Measurements from ENCODE around the gene SLC25A39.

Gene SLC25A39

DNA sequence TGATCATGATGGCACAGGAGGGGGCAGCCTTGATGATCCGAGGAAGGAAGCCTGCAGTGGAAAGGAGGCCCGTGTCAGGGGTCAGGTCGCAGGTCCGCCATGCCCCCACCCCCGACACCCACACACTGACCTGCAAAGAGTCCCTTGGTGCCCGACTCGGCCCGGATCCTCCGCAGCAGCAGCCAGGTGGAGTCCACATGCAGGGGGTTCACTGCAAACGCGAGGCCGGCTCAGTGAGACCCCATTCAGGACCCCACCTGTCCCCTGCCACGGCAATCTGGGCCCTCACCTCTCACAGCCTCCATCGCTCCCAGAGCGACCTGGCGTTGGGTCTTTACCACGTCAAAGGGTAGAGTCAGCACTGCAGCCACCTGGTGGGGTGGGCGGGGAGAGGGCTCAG, 4.6 kb downstream of the SLC25A39 start:
- no peaks in the 10 kb centered on the region for H3K9me2 ChIP-seq (replicated peaks; ENCODE audit: low read depth, low read length)
- H2AFZ ChIP-seq (ENCODE audit: low read length): no peak overlapping the region
- H3F3A ChIP-seq (ENCODE audit: low read depth): no peaks in the 10 kb centered on the region
- peaks cover 8% of the 10 kb centered on the region for H3K4me1 ChIP-seq (ENCODE audit: insufficient read depth, low read length, poor library complexity, severe bottlenecking)
- no peaks in the 10 kb centered on the region for H4K20me1 ChIP-seq (ENCODE audit: insufficient read depth, low read length, poor library complexity, severe bottlenecking)
- no peak overlapping the region for H3K9ac ChIP-seq (ENCODE audit: low read depth, low read length, poor library complexity, severe bottlenecking)
- H3K27me3 ChIP-seq (ENCODE audit: insufficient read depth, low read length, poor library complexity, severe bottlenecking): no peaks in the 10 kb centered on the region
- no peak overlapping the region for H3K4me3 ChIP-seq (ENCODE audit: low read length, poor library complexity, severe bottlenecking)
- no peak overlapping the region for H3K4me2 ChIP-seq (ENCODE audit: low read depth, low read length, poor library complexity, severe bottlenecking)
- H3K36me3 ChIP-seq (ENCODE audit: insufficient read depth, low read length): peaks cover 9% of the 10 kb centered on the region; the same call in 1 of the 2 replicates
- TF ChIP-seq EZH2phosphoT487 (IDR thresholded peaks at IDR 0.05; ENCODE audit: borderline replicate concordance): no peak
- TF ChIP-seq, protein P1, sequence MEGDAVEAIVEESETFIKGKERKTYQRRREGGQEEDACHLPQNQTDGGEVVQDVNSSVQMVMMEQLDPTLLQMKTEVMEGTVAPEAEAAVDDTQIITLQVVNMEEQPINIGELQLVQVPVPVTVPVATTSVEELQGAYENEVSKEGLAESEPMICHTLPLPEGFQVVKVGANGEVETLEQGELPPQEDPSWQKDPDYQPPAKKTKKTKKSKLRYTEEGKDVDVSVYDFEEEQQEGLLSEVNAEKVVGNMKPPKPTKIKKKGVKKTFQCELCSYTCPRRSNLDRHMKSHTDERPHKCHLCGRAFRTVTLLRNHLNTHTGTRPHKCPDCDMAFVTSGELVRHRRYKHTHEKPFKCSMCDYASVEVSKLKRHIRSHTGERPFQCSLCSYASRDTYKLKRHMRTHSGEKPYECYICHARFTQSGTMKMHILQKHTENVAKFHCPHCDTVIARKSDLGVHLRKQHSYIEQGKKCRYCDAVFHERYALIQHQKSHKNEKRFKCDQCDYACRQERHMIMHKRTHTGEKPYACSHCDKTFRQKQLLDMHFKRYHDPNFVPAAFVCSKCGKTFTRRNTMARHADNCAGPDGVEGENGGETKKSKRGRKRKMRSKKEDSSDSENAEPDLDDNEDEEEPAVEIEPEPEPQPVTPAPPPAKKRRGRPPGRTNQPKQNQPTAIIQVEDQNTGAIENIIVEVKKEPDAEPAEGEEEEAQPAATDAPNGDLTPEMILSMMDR (conservative IDR thresholded peaks at IDR 0.05; ENCODE audit: low read length): no peak
- no peaks in the 10 kb centered on the region for H3K9me3 ChIP-seq (ENCODE audit: insufficient read depth, low read depth, low read length)
- H3K79me2 ChIP-seq (ENCODE audit: insufficient read depth, low read length): peaks cover 12% of the 10 kb centered on the region

DNA sequence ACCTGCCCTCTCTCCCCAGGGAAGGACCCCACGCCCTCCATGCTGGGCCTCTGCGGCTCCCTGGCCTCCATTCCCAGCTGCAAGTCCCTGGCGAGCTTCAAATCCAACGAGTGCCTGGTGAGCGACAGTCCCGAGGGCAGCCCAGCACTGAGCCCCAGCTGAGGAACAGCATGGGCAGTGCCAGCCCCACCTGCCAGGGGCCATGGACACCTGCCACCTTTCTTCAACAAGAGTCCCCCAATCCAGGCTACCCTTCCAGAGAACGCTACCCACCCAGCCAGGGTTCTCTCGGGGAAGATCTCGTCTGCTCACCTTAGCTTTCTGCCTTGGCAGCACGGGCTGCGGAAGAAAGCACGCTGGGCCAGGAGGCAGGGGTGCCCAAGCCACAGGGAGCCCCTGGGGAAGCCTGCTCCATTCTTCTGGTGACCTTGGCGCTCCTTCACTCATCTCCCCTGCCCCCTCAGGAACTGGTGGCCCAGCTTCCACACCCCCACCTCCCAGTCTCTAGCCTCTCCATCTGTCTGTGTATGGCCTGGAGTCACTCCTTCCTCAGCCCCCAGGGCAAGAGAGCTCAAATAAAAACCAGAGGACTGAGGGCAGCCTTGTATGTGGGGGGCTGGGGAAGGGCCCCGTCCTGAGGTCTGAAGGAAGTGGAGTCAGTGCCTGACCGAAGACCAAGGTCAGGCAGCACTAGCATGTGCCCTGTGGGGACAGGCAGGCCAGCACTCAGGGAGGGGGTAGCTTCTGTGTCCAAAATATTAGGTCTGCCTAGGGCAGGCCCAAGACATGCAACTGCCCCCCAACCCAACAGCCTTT, 6.3 kb downstream of the SLC25A39 start:
- Histone ChIP-seq H3K4me2 (ENCODE audit: low read depth, low read length, poor library complexity, severe bottlenecking) (no peak overlapping the region), H3K9me3 (ENCODE audit: insufficient read depth, low read depth, low read length) (no peaks in the 10 kb centered on the region), H3K4me3 (ENCODE audit: low read length, poor library complexity, severe bottlenecking) (no peak overlapping the region), H2AFZ (ENCODE audit: low read length) (no peak overlapping the region), H4K20me1 (ENCODE audit: insufficient read depth, low read length, poor library complexity, severe bottlenecking) (no peaks in the 10 kb centered on the region), H3K79me2 (ENCODE audit: insufficient read depth, low read length) (no peaks in the 10 kb centered on the region), H3F3A (ENCODE audit: low read depth) (no peaks in the 10 kb centered on the region), H3K4me1 (ENCODE audit: insufficient read depth, low read length, poor library complexity, severe bottlenecking) (no peaks in the 10 kb centered on the region), H3K9me2 (replicated peaks; ENCODE audit: low read depth, low read length) (no peaks in the 10 kb centered on the region), H3K36me3 (ENCODE audit: insufficient read depth, low read length) (peaks cover 9% of the 10 kb centered on the region; the same call in 1 of the 2 replicates), H3K27me3 (ENCODE audit: insufficient read depth, low read length, poor library complexity, severe bottlenecking) (no peaks in the 10 kb centered on the region), H3K9ac (ENCODE audit: low read depth, low read length, poor library complexity, severe bottlenecking) (no peak overlapping the region)
- TF ChIP-seq, protein P1 (conservative IDR thresholded peaks at IDR 0.05; ENCODE audit: low read length): no peak
- no peak for TF ChIP-seq EZH2phosphoT487 (IDR thresholded peaks at IDR 0.05; ENCODE audit: borderline replicate concordance)

DNA sequence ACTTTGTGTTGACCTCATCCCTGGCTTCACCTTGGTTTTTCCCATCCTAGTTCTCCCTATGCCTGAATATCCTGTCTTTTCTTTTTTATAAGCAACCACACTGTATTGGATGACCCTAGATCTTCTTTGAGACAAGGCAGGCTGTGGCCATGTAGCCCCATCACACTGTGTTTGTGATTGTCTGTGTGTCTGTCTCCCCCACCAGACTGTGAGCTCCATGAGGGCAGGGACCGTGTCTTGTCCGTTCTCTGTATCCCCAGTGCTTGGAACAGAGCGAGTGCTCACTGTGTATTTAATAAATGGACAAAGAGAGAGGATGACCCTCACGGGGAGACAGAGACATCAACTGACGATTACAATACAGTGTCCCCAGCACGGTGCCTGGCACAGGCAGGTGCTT, 7.1 kb downstream of the SLC25A39 start:
- Histone ChIP-seq H3K79me2 (ENCODE audit: insufficient read depth, low read length) (no peaks in the 10 kb centered on the region), H3F3A (ENCODE audit: low read depth) (no peaks in the 10 kb centered on the region), H3K4me2 (ENCODE audit: low read depth, low read length, poor library complexity, severe bottlenecking) (no peak overlapping the region), H3K36me3 (ENCODE audit: insufficient read depth, low read length) (peaks cover 9% of the 10 kb centered on the region; the same call in 1 of the 2 replicates), H3K4me1 (ENCODE audit: insufficient read depth, low read length, poor library complexity, severe bottlenecking) (no peaks in the 10 kb centered on the region), H3K9me3 (ENCODE audit: insufficient read depth, low read depth, low read length) (no peaks in the 10 kb centered on the region), H2AFZ (ENCODE audit: low read length) (no peak overlapping the region), H3K27me3 (ENCODE audit: insufficient read depth, low read length, poor library complexity, severe bottlenecking) (no peaks in the 10 kb centered on the region), H3K9ac (ENCODE audit: low read depth, low read length, poor library complexity, severe bottlenecking) (no peak overlapping the region), H3K9me2 (replicated peaks; ENCODE audit: low read depth, low read length) (no peaks in the 10 kb centered on the region), H3K4me3 (ENCODE audit: low read length, poor library complexity, severe bottlenecking) (no peak overlapping the region), H4K20me1 (ENCODE audit: insufficient read depth, low read length, poor library complexity, severe bottlenecking) (no peaks in the 10 kb centered on the region)
- TF ChIP-seq, protein P1 (conservative IDR thresholded peaks at IDR 0.05; ENCODE audit: low read length): no peak

All from Loucy (cell line).